HG03520 (cell line): ENCODE measurements around the gene INO80.

Source experiments
- ATAC-seq: cut with Tn5 transposase; IDR thresholded peaks from one replicate; pipeline ENCODE4 v1.9.1; 2021; ENCODE audit warnings: mild to moderate bottlenecking, moderate library complexity; ENCODE audit not compliant: unreplicated experiment

Gene INO80

DNA sequence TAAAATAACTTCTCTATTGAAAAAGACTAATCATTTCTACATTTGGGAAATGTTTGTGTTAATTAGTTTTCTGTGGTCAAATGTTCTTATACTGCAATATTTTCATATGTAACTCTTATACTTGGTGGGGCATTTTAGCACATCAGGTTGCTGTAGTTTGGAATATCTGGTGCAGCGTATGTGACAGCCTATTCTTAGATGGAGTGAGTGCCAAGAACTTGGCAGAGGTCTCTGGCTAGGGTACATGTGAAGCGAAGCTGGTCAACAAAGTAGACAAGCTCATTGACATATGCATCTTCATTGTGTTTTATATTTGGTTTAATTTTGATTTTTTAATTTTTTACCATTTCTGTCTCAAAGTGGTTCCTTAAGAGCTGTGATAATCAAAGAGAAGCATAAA, 109.6 kb downstream of the INO80 start:
- no peak for ATAC-seq

DNA sequence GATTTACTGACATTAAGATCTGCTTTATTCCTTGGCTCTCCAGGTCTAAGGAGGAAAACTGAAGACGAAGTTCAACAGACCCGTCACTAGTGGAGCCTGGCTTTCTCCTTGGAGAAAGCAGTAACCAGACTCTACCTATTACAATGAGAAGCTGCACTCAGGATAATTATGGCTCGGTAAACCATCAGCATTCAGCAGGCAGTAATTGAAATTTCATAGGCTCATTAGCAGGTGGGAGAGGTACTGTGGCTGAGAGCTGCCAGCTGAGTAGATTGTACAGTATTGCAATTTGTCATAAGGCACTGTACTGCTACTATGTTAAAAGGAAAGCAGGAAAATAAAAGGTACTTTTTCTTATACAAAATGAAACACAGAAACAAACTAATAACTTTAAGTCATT, 111.6 kb downstream of the INO80 start:
- no peak for ATAC-seq

DNA sequence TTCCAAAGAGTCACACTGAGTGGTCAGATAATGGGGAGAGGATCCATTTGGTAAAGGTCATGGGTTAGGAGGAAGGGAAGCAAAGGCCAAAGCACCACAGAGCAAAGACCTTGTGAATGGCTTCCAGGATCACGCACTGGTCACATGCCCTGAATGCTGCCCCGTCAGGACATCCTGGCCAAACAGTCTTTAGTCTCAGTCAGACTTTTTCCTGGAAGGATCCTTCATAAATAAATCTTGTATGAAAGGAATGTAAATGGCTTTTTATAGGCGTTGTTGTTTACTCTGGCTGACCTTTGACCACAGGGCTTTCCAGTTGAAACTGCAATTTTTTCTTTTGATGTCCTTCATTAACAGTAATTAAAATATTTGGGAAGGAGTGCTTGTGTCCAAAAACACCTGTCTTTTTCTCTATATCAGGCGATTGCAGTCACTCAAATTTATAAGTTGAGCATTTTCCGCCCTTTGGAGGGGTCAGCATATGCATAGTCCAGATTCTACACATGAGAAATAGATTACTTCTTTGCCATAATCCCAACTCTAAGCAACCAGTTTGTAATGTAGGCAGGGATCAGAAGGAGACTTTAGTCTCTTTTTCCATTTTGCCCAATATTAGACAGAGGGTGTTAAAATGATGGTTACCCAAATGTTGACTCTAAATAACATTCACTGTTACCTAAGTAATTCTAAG, 114.4 kb downstream of the INO80 start:
- no peak for ATAC-seq

GRCh38 chr15:40999190-40999589, 116.9 kb downstream of the INO80 start:
- no peak for ATAC-seq

GRCh38 chr15:40995656-40996055, 120.4 kb downstream of the INO80 start:
- ATAC-seq, result no peak

DNA sequence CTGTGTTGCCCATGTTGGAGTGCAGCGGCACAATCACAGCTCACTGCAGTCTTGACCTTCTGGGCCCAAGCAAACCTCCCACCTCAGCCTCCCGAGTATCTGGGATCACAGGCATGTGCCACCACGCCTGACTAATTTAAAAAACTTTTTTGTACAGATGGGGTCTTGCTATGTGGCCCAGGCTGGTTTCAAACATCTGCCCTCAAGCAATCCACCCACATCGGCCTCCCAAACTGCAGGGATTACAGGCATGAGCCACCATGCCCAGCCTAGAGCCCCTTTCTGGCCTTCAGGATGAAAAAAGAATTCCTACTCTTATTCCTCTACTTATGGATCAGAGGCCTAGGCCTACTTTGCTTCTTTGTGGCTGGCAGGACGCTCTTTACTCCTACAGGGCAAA, 123.3 kb downstream of the INO80 start:
- ATAC-seq, result no peak

GRCh38 chr15:40992241-40992741, 123.8 kb downstream of the INO80 start:
- ATAC-seq, result no peak

GRCh38 chr15:40991355-40991754, 124.7 kb downstream of the INO80 start:
- no peak for ATAC-seq

DNA sequence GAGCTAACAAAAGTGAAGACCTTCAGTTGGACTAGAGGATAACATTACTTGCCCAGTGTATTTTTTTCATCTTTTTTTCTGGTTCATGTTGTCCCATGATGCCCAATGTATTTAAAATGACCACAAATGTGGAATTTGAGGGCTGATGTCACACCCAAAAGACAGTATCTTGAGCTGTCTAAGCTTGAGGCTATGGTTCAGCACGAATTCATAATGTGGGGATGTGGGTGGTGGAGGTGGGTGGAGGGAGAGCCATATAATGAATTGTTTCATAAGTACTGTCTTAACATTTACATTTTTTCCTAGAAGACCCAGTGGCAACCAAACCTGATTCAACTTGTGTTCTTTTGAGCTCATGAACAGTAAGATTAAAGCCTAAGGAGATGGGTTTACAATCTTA, 125.3 kb downstream of the INO80 start:
- no peak for ATAC-seq

- no peak for ATAC-seq
Measured at GRCh38 chr15:40990080-40990479, 126.0 kb downstream of the INO80 start.

GRCh38 chr15:40988156-40988555, 127.9 kb downstream of the INO80 start:
- ATAC-seq, result no peak

DNA sequence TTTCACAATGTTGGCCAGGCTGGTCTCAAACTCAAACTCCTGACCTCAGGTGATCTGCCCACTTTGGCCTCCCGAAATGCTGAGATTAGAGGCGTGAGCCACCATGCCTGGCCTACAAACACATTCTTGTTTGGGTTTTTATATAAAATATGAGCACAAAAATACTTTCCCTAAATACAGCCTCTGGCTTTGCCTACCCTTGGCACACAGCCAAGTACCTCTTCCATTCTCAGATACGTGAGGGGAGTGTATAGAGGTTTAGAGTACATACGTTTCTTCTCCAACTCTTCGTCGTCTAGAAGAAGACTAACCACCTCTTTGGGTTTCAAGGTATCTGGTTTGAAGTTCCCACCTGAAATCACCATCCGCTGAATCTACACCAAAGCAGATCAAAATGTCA, 129.3 kb downstream of the INO80 start:
- ATAC-seq, result no peak

GRCh38 chr15:40985541-40986330, 130.3 kb downstream of the INO80 start:
- ATAC-seq, result no peak

GRCh38 chr15:40984964-40985363, 131.1 kb downstream of the INO80 start:
- no peak for ATAC-seq

DNA sequence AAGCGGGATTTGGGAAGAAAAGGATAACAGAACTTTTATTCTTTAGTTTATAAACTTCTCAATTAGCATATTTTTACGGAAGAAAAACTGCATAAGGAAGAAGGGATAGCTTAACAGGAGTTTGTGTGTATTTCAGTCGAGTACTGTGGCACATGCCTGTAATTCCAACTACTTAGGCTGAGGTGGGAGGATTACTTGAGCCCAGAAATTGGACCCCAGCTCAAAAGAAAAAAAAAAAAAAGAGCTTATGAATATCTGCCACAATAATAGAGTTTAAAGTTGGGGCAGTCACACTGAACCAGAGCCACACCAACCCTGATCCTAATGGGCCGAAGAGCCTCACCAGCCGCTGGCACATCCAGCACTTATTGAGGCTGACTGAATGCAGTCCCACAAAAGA, 131.7 kb downstream of the INO80 start:
- ATAC-seq, result no peak

DNA sequence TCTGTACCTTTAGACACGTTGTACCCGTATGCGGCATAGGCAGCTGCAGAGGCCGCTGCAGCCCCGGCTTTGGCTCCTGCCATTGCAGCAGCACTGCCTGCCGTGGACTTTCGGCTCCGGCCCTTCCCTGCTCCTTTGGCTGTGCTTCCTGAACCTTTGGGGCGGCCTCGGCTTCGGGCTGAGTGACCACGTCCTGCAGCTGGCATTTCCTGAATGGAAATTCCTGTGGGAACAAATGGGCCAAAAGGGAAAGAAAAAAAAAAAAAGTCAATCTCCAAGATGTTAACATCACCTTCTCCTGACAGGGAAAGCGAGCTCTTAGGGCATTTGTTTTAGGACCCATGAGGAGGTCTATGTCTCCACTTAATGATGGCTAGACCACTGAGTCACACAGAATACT, 133.2 kb downstream of the INO80 start:
- ATAC-seq, result no peak

DNA sequence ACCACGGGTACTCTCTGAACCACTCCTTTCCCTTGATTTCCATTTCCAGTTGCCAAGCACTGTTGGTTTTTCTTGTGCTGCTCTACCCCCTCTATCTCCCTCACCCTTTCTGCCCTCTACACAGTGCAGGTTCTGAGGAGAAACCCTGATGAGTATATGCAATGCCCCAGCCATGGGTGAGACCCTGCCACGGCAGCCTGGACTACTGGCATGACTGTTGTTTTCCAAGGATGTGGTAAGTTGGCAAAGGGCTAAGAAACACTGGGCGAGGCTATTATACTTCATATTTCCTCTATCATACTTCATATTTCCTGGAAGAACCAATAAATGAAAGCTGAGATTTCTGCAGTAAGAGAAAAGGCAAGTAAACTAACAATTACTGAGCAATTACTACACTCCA, 134.9 kb downstream of the INO80 start:
- no peak for ATAC-seq

DNA sequence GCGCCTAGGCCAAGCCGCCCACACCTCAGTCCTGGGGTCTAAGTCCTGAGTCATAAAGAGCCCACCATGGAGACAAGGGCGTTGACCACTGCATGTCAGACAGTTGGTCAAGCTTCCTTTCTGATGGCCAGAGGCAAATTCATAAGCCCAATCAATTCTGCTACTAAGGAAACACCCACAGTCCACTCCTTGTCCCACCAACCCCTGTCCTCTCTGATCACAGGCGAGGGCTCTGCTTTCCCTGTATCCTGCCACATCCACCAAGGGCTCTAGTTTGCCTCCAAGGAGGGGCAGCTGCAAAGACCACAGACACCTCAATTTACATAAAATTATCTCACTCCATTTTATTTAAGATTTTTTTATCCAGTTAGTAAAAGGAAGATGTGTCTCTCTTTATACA, 137.5 kb downstream of the INO80 start:
- ATAC-seq, result no peak

- ATAC-seq, result no peak
Measured at GRCh38 chr15:40978141-40978540, 137.9 kb downstream of the INO80 start.

- ATAC-seq, result no peak
Measured at GRCh38 chr15:40976819-40977218, 139.3 kb downstream of the INO80 start.

DNA sequence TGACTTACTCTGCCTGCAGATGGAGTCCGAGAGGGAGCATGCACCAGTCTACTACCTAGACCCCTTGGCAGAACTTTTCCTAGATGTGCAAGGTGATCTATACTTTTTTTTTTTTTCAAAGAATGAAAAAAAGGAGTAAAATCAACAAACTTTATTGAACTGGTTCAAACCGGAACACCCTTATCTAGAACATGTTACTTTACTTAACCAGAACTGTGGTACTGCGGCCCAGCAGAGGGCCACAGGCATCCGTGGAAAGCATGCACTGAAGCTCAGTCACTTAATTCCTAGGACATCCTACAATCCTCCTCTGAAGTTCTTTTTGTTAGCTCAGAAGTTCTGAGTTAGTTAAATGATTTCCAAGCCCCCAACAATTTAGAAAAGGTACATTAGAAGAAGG, 141.2 kb downstream of the INO80 start:
- no peak for ATAC-seq

GRCh38 chr15:40969363-40969762, 146.7 kb downstream of the INO80 start:
- no peak for ATAC-seq
